GM19397 (cell line): ENCODE results near the gene IL36A.

Source experiments
- ATAC-seq: cut with Tn5 transposase; IDR thresholded peaks from one replicate; pipeline ENCODE4 v1.9.1; 2021; ENCODE audit warnings: mild to moderate bottlenecking, moderate library complexity; ENCODE audit not compliant: unreplicated experiment

Gene IL36A

DNA sequence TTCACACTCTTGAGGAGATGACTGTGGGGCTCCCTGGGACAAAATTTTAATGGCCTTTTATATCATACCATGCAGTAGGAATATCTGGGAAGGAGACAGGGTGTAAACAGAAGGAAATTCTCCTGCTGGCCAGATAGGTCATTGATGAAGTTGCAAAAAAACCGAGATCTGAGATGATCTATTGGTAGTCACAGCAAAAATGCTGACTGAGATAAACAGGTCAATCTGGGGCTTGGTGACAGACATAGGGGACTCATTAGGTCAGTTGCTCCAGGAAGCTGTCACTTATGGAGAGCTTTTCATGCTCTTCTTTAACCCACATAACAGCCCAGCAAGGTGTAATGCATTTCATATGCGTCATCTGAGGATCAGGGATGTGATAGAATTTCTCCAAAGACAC is 2.6 kb upstream of the IL36A start:
- no peak for ATAC-seq

DNA sequence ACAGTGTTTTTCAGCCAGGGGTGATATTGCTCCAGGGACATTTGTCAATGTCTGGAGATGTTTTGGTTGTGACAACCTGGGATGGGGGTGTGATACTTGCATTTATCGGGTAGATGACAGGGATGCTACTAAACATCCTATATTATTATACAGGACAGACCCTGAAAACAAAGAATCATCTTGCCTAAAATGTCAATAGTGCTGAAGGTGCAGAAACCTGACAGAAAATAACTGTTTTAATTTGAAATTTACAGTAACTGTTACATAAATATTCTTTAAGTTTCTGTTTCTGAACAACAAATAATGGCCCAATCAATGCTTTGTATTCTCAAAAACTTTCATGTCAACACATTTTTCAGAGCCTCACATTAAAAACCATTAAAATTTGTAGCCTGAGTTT is 2.0 kb downstream of the IL36A start:
- ATAC-seq: no peak

DNA sequence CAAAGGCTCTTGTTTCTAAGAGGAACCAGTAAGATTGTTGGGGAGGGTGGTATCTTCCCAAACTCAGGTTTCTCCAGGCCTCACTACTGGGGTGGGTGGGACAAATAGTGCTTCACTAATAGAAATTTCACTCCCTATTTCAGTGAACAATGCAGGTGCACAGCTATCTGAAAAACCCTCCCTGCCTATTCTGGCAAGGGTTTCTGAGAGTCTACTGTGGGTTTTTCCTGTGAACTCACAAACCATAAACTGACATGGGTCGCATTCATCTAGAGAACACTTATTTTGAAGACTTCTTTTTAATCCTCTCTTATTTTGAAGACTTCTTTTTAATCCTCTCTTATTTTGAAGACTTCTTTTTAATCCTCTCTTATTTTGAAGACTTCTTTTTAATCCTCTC is 4.4 kb downstream of the IL36A start:
- no peak for ATAC-seq

DNA sequence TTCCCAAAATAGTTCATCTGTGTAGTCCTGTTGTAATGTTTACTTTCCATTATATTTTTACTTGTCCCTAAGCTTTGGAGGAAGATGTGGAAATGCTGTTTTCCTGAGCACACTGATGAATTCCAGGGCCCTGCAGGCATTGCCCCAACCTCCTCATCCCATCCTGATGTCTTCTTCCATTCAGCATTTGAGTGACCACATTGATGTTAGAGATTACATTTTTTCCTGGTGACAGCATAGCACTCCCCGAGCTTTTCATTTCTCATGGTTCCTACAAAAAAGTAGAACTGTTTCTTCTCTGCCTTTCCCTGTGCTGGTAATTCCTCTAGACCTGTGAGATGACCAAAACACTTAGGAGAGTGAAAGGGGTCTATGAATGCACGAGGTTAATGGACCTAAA is 4.8 kb downstream of the IL36A start:
- ATAC-seq: no peak

DNA sequence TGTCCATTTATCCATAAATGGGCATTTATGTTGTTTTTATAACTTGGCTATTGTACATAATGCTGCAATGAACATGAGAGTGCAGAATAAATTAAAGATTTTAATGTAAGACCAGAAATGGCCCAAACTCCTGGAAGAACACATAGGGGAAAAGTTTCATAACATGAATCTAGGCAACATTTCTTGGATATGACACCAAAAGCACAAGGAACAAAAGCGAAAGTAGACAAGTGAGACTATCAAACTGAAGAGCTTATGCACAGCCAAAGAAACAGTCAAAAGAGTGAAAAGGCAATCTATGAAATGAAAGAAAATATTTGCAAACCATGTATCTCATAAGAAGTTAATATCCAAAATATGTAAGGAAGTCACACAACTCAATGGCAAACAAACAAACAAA is 5.8 kb downstream of the IL36A start:
- no peak for ATAC-seq

GRCh38 chr2:113012436-113013335 is 7.4 kb downstream of the IL36A start:
- ATAC-seq: no peak

GRCh38 chr2:113013336-113013661 is 8.0 kb downstream of the IL36A start:
- no peak for ATAC-seq

GRCh38 chr2:113014067-113014466 is 8.8 kb downstream of the IL36A start:
- ATAC-seq: no peak

DNA sequence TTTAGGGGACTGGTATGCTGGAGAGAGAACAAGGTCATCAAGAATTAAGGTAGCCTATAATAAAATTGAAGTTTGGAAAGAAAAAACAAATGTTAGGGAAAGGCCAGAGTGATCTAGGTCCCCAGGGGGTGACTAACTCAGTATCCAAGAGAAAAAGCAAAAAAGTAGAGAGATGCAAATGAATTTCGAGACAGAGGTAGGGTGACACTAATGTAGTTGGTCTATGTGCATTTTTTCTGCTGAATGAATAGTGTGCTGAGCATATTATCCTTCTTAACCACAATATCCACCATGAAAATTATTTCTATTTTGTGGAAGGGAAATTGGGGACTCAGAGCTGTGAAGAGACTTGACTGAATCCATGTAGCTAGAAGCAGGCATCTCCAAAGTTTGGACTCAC is 9.8 kb downstream of the IL36A start:
- ATAC-seq: no peak

GRCh38 chr2:113015655-113016054 is 10.4 kb downstream of the IL36A start:
- ATAC-seq: no peak

DNA sequence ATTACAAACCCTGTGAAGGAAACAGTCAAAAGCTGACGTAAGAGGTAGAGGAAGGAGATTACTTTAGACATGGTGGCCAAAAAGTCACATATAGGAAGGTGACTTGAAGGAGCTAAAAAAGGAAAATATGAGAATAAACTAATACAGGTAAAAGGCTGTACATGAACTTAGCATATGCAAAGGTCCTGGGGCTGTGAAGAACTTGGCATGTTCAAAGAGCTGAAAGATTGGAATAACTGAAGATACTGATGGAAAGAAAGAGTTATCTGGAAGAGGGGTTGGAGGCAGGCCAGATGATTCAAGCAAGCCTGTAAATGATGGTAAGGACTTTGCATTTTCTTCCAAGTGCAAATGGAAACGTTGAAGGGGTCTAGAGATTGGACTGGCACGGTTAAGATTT is 13.2 kb downstream of the IL36A start:
- no peak for ATAC-seq

DNA sequence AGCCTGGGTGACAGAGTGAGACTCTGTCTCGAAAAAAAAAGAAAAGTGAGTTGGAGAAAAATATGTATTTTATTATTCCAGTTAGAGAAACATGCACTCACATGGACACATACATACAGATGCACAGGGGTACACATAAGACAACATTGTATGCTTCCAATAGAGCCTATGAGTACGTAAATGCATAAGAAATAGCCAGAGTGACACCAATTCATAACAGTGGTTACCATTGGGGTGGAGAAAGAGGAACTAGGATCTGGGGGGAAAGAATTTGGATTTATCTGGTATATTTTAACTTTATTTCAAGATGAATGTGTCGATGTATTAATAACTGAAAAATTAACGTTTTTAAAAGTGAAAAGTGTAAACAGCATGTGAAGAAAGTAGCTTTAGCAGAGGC is 16.1 kb downstream of the IL36A start:
- ATAC-seq: no peak

- ATAC-seq: no peak
These were observed 19.5 kb downstream of the IL36A start for GRCh38 chr2:113024764-113025163.

GRCh38 chr2:113025737-113026136 is 20.5 kb downstream of the IL36A start:
- no peak for ATAC-seq

DNA sequence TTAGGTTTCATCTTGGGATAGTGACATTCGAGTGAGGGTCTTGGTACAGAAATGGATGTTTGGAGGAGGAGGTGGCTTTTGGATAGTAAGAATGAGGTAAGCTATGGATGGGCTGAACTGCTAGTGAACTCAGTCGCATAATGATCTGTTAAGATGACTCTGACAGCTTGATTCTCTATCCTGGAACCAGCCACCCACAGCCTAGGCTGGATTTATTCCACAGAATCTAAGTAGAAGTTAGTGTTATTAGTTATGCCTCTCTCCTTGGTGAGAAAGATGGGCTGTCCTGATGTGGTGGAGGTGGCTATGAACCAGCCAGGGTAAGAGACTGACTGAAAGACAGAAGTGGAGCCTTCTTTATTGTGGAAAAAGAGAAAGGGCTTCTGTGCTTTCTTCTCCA is 22.4 kb downstream of the IL36A start:
- no peak for ATAC-seq

DNA sequence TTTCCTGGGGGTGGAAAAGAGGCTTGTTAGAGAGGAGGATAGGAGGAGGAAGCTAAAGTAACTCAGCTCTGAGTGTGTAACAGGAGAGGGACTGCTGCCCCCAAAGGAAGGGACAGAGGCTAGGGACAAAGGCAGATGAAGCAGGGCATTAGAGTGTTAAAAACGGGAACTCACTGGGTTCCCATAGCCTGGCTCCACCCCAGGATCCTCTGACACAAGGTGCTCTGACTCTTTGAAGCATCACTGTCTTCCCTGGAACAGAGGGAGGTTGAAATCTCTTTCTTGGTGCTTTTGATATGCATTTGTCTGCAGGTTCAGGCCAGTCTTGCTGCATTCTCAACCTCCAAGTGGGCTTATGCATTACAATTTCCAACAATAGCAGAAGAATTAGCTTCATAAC is 22.9 kb downstream of the IL36A start:
- ATAC-seq: no peak

- ATAC-seq: no peak
These were observed 27.5 kb downstream of the IL36A start for GRCh38 chr2:113032737-113033136.

DNA sequence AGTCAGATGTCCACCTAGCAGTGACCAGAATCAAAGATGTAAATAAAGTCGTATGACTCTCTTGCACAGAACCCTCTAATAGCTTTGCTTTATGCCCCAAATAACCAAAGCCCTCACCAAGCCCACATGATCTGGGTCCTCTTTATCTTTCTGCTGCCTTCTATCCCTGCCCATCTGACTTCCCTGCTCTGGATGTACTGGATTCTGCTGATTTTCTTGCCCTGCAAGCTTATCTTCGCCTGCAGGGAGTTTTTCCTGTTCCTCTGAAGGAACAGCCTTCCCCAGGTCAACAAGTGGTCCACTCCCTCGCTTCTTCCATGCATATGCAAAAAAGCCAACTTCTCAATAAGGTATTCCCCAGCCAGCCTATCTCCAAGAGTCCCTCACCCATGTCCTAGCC is 28.8 kb downstream of the IL36A start:
- ATAC-seq: no peak

DNA sequence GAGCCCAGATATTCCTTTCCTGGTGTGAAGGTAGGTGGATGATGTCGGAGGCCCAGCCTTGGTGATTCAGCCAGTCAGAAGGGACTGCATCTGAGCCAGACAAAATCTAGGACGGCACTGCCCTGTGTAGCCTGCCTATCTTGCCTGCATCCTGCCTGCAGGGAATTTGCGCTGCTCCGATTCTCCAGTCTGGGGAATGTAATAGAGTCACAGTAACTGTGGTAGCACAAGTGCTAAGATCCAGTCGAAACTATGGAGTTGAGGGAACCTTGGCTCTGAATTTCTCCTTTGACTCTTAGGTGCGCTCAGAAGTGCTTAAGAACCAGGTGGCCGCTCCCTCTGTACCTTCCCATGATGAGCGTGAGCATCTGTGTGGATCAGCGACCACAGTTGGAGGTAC is 31.5 kb downstream of the IL36A start:
- ATAC-seq: no peak

DNA sequence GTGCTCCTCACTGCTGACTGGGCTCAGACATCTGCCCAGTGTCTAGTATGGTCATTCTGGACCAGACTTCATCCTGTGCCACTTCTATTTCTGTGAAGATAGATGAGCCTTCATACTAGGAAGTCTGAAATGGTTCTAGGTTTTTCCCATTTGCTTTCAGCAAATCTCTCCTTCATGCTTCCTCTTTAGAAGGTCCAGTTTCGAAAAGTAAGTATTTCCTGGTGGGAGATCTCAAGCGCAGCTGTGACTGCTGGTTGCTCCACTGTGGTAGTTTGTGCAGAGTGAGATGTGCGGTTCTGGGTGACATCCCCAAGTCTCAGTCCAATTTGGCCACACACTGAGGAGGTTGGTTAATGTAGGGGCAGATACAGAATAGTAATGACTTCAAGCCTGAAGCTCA is 33.0 kb downstream of the IL36A start:
- no peak for ATAC-seq

- no peak for ATAC-seq
These were observed 33.9 kb downstream of the IL36A start for GRCh38 chr2:113039158-113039557.

- ATAC-seq: no peak
These were observed 34.5 kb downstream of the IL36A start for GRCh38 chr2:113039719-113040118.

GRCh38 chr2:113041871-113042270 is 36.6 kb downstream of the IL36A start:
- no peak for ATAC-seq
